ENCODE results near the gene PDSS1. TPM values are rescaled to one million over a fixed set of nuclear protein-coding genes. Genes with fewer than 3 reads are reported as not detected.

Gene PDSS1, protein sequence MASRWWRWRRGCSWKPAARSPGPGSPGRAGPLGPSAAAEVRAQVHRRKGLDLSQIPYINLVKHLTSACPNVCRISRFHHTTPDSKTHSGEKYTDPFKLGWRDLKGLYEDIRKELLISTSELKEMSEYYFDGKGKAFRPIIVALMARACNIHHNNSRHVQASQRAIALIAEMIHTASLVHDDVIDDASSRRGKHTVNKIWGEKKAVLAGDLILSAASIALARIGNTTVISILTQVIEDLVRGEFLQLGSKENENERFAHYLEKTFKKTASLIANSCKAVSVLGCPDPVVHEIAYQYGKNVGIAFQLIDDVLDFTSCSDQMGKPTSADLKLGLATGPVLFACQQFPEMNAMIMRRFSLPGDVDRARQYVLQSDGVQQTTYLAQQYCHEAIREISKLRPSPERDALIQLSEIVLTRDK
- total RNA-seq (2022; extraction: Qiagen RNA extraction; ENCODE audit: low read depth), result 14.7 to 16.8 TPM (median 15.8 TPM) in 5 replicates

DNA sequence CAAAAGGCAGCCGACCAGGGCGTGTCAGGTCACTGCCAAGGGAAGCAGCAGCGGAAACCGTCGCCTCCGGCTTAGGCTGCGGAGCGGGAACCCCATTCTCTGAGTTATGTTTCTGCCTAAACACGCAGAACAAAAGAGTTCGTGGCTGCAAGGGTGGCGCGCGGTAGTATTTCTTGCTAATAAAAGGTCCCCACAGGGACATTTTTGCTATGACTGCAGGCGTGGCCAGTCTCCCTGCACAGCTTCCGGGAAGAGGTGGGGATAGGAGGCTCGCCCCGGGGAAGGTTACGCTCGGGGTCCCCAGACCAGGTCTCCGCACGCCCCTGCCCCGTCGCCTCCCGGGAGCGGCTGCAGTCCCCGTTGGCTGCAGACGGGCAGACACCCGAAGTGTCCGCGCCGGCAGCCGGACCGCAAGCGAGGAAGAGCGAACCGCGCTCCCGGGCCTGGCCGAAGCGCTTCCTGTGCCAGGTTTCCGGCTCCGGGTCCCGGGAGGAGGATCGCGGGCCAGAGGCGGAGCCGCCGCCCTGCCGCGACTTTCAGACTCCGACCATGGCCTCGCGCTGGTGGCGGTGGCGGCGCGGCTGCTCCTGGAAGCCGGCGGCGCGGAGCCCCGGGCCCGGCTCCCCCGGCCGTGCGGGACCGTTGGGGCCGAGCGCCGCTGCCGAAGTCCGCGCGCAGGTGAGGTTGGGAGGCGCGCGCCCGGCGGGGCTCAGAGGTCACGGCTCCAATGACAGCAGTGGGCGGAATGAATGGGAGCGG lies at the start of gene PDSS1:
PDSS1 (plus strand) TSS at position 539 of the 759 bp plus-strand sequence; CDS start at position 550, 11 bp downstream.

Other genes with a start within 250 kb of the PDSS1 start
- gene ABI1, start 163.3 kb downstream of the PDSS1 start, total RNA-seq (2022; extraction: Qiagen RNA extraction; ENCODE audit: low read depth), result 47.9 to 57.5 TPM (median 56.0 TPM) in 5 replicates